ENCODE results near the gene NAMPT. TPM values are rescaled to one million over a fixed set of nuclear protein-coding genes. Genes with fewer than 3 reads are reported as not detected.

Gene NAMPT
- total RNA-seq, 4 donors from 2014 or later, result 60.5 to 299 (median 121) TPM

DNA sequence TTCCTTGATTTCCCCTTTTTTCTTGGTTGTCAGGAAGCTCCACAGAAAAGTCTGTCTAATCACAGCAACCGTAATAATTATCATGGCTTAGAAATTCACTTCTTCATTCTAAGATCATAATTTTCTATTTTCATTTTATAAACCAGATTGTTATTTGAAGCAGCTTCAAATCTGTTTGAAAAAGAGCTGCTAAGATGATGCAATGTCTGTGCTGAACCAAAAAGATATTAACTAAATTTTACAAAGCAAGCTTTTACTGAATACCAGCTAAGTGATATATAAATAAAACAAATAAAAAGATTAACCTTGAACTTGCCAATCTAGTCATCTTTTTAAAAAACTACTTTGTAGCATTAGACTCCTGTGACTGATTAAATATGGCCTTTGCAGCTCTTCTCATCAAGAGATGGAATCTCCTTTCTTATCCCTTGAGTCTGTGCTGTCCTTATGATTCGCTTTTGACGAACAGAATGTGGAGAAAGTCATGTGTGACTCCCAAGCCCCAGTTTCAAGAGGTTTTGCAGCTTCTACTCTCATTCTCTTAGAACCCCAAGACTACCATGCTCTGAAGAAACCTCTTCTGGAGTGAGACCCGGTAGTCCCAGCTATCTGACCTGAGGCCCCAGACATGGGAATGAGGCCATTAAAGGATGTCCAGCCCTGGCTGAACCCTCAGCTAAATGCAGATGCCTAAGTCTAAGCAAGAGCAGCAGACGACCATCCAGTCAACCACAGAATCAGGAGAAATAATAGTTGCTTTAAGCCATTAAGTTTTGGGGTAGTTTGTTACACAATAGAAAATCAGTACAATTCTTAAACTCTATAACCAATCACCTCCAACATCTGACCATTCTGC lies 14.4 kb downstream of the NAMPT start:
- H3K9me3 ChIP-seq, result no peaks in the 10 kb centered on the region
- H3K4me3 ChIP-seq (replicated peaks in 1 of 3), result no peak overlapping the region
- H3K27me3 ChIP-seq, result no peaks in the 10 kb centered on the region
- peaks cover 15 to 43% of the 10 kb centered on the region in 2 donors for H3K36me3 ChIP-seq
- no peak overlapping the region for H3K27ac ChIP-seq
- WGBS, 2 donors, result 94% methylated on average over 5 of the region's 5 CpGs
- no peaks in the 10 kb centered on the region for H3K4me1 ChIP-seq
- DNase-seq, result no peak
- TF ChIP-seq, protein P1, sequence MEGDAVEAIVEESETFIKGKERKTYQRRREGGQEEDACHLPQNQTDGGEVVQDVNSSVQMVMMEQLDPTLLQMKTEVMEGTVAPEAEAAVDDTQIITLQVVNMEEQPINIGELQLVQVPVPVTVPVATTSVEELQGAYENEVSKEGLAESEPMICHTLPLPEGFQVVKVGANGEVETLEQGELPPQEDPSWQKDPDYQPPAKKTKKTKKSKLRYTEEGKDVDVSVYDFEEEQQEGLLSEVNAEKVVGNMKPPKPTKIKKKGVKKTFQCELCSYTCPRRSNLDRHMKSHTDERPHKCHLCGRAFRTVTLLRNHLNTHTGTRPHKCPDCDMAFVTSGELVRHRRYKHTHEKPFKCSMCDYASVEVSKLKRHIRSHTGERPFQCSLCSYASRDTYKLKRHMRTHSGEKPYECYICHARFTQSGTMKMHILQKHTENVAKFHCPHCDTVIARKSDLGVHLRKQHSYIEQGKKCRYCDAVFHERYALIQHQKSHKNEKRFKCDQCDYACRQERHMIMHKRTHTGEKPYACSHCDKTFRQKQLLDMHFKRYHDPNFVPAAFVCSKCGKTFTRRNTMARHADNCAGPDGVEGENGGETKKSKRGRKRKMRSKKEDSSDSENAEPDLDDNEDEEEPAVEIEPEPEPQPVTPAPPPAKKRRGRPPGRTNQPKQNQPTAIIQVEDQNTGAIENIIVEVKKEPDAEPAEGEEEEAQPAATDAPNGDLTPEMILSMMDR (IDR thresholded peaks at IDR 0.05), result no peak
- no peak for TF ChIP-seq POLR2A (IDR thresholded peaks at IDR 0.05)
- intact Hi-C loops (cut with DNase I), result no loop called here

DNA sequence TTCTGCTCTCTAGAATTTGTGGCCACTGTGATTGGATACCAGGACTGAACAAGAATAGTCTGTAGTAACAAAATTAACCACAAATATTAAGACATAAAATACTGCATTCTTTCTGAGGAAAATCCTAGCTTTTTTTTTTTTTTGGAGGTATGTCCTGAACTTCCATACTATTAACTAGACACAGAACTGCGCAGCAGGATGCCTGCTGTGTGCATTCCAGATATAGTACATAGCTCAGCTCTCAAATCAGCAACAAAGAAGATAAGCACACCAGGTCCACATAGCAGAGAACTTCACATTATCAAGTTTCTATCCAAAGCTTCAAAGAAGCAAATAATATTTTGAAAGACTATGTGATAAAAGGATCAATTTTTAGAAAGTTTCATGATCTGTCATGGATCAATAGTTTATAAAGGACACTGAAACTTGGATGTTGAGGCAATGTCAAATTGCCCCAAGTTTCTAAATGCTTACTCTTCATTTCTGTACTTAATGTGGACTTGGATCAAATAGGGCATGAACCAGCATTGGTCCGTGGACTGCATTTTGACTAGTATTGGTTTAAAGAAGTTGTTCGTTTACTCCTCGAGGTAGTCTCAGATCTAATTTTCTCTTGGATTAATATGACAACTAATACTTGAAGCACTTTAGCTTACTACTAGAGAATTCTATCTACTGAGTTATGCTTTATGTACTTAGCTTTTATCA lies 15.4 kb downstream of the NAMPT start:
- Histone ChIP-seq H3K9me3 (no peaks in the 10 kb centered on the region), H3K27me3 (no peaks in the 10 kb centered on the region), H3K4me1 (no peaks in the 10 kb centered on the region), H3K4me3 (replicated peaks in 1 of 3) (no peak overlapping the region), H3K27ac (no peak overlapping the region), H3K36me3 (peaks cover 15 to 40% of the 10 kb centered on the region in 2 donors)
- TF ChIP-seq, protein P1 (IDR thresholded peaks at IDR 0.05), result no peak
- no peak for TF ChIP-seq POLR2A (IDR thresholded peaks at IDR 0.05)
- WGBS, 2 donors, result 96 to 99% methylated on average over 4 of the region's 4 CpGs
- intact Hi-C loops (cut with DNase I), result no loop called here
- DNase-seq, result no peak

DNA sequence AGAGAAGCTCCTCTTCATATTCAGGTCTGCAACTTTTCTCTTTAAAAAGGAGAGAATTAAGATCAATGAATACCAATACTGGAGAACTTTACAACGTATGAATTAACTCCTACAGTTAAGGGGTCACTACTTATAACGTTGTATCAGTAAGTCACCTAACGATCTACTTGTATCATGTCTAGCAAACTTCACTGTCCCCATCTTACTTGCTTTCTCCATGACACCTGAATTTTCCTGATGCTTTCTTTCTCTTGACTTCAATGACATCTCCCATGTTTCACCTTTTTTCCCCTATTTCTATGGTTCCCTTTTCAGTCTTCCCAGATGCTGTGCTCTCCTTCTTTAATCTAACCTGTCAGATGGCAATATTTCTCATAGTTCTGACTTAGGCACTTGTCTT lies 19.6 kb downstream of the NAMPT start:
- no peak for DNase-seq
- H3K9me3 ChIP-seq, result no peaks in the 10 kb centered on the region
- intact Hi-C loops (cut with DNase I), result no loop called here
- WGBS, 2 donors, result 94 to 95% methylated on average over 3 of the region's 3 CpGs
- no peaks in the 10 kb centered on the region for H3K4me1 ChIP-seq
- H3K36me3 ChIP-seq, result peaks cover 21 to 37% of the 10 kb centered on the region in 2 donors
- no peaks in the 10 kb centered on the region for H3K27me3 ChIP-seq
- no peak overlapping the region for H3K4me3 ChIP-seq (replicated peaks in 1 of 3)
- TF ChIP-seq, protein P1 (IDR thresholded peaks at IDR 0.05), result no peak
- TF ChIP-seq POLR2A (IDR thresholded peaks at IDR 0.05), result no peak
- no peak overlapping the region for H3K27ac ChIP-seq

DNA sequence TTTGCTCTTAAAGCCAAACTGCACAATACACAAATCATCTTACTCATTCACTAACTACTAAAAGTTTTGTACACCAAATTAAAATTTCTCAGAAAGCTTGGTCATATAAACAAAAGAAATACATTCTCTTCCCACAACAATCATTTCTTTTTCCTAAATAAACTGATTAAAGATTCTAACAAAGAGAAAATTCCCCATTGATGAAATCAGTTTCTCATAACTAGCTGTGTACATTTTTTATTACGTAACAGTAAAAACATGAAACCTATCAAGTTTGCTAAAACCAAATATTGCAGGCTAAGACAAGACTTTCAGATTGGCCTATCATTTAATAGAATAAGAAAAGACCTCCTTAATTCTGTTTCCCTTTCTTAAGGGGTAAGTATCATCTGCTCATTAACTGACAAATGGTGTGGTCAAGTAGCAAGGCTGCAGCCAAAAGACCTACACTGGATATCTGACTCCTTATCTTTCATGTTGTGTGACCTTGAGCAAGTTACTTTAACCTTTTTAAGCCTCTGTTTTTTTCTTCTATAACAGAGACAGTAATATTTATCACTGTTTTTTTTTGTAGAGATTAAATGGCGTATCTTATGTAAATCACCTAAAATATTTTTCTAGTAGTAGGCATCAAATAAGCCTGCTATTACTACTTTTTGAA lies 22.4 kb downstream of the NAMPT start:
- H3K36me3 ChIP-seq, result peaks cover 15 to 34% of the 10 kb centered on the region in 2 donors
- H3K4me3 ChIP-seq (replicated peaks in 1 of 3), result no peak overlapping the region
- no peak overlapping the region for H3K27ac ChIP-seq
- intact Hi-C loops (cut with DNase I), result no loop called here
- 97 to 98% methylated on average over 2 of the region's 2 CpGs for WGBS, 2 donors
- TF ChIP-seq, protein P1 (IDR thresholded peaks at IDR 0.05), result no peak
- TF ChIP-seq POLR2A (IDR thresholded peaks at IDR 0.05), result no peak
- no peak for DNase-seq
- no peaks in the 10 kb centered on the region for H3K9me3 ChIP-seq
- no peaks in the 10 kb centered on the region for H3K27me3 ChIP-seq
- no peaks in the 10 kb centered on the region for H3K4me1 ChIP-seq

Data from thyroid gland (tissue), 4 donors.